Neutrophil (primary cell): Measurements from ENCODE around the gene ZBP1.

Source experiments
- H3K27ac ChIP-seq: fragments of 200-600 bp; sonication (generic); 2 replicates; pipeline ENCODE4 v1.5.1; 2016; ENCODE audit warnings: mild to moderate bottlenecking, moderate library complexity
- H3K27me3 ChIP-seq: fragments of 200-600 bp; sonication (generic); 2 replicates; pipeline ENCODE4 v1.6.0; 2016; ENCODE audit warnings: mild to moderate bottlenecking
- H3K36me3 ChIP-seq: fragments of 200-600 bp; sonication (generic); 2 replicates; pipeline ENCODE4 v1.5.1; 2017
- H3K4me1 ChIP-seq, 2 experiments: fragments of 200-600 bp in 1 of 2; sonication (generic) in 1 of 2; 1 replicate in 1 of 2; 2 replicates in 1 of 2; pipeline versions ENCODE4 v1.5.1 to v1.6.1; 2013 to 2016; ENCODE audit warnings: low read depth in 1 of 2, low read length in 1 of 2, mild to moderate bottlenecking in 1 of 2, moderate library complexity in 1 of 2; ENCODE audit not compliant: control insufficient read depth in 1 of 2, insufficient read depth in 1 of 2
- H3K4me3 ChIP-seq, 2 experiments: fragments of 200-600 bp in 1 of 2; sonication (generic) in 1 of 2; 1 replicate in 1 of 2; 2 replicates in 1 of 2; pipeline ENCODE4 v1.5.1; 2013 to 2016; ENCODE audit warnings: low read depth in 1 of 2, low read length in 1 of 2, mild to moderate bottlenecking in 1 of 2, moderate library complexity in 1 of 2
- H3K9me3 ChIP-seq: fragments of 200-600 bp; sonication (generic); 2 replicates; pipeline ENCODE4 v1.5.1; 2016
- TF ChIP-seq, protein P1 (sequence below): fragments of 200-600 bp; sonication (generic); IDR thresholded peaks from 2 replicates; pipeline ENCODE4 v1.5.1; 2016; ENCODE audit warnings: antibody characterized with exemption

Gene ZBP1

DNA sequence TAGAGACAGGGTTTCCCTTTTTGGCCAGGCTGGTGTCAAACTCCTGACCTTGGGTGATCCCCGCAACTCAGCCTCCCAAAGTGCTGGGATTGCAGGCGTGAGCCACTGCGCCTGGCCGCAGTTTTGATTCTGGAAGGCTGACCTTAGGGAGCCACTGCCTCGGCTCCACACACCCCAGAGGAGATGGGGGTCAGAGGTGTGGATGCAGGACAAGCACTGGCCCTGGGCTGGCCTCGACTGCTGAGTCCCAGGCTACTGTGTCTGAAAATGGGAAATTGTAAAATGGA, 1.5 kb downstream of the ZBP1 start:
- TF ChIP-seq, protein P1, sequence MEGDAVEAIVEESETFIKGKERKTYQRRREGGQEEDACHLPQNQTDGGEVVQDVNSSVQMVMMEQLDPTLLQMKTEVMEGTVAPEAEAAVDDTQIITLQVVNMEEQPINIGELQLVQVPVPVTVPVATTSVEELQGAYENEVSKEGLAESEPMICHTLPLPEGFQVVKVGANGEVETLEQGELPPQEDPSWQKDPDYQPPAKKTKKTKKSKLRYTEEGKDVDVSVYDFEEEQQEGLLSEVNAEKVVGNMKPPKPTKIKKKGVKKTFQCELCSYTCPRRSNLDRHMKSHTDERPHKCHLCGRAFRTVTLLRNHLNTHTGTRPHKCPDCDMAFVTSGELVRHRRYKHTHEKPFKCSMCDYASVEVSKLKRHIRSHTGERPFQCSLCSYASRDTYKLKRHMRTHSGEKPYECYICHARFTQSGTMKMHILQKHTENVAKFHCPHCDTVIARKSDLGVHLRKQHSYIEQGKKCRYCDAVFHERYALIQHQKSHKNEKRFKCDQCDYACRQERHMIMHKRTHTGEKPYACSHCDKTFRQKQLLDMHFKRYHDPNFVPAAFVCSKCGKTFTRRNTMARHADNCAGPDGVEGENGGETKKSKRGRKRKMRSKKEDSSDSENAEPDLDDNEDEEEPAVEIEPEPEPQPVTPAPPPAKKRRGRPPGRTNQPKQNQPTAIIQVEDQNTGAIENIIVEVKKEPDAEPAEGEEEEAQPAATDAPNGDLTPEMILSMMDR = no peak
- H3K4me3 ChIP-seq = peak overlapping the region; percentile 65 to 71
- no peaks in the 10 kb centered on the region for H3K9me3 ChIP-seq
- peaks cover 7% of the 10 kb centered on the region for H3K27me3 ChIP-seq
- H3K4me1 ChIP-seq = peaks cover 44 to 52% of the 10 kb centered on the region in 2 experiments
- peaks cover 38% of the 10 kb centered on the region for H3K36me3 ChIP-seq
- H3K27ac ChIP-seq = peak overlapping the region; percentile 95

DNA sequence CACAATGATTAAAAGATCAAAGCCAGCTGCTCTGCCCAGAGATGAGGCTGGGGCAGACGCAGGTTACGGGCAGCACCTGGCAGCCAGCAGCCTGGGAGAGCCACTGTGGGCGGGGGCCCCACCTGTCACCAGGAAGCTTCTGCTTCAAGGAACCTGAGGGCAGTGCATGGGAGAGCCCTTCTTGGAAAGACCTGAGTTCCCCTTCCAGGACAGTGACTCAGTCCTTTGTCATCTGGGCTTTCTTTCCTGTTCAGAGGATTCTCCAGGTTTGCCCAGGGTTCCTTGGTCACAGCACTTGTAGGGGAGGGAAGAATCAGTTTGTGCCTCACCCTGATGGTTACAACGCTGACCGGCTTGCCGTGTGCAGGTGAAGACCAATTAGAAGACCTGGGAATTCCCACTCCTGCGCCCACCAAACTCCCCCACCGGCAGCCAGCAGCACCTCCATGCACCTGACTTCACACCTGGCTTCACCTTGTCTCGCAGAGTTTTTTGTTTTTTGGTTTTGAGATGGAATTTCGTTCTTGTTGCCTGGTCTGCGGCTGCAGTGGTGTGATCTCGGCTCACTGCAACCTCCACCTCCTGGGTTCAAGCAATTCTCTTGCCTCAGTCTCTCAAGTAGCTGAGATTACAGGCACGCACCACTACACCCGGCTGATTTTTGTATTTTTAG, 2.0 kb downstream of the ZBP1 start:
- H3K4me3 ChIP-seq = peak overlapping the region; percentile 65 to 71
- no peaks in the 10 kb centered on the region for H3K9me3 ChIP-seq
- H3K27ac ChIP-seq = peak overlapping the region; percentile 95
- TF ChIP-seq, protein P1 = no peak
- H3K4me1 ChIP-seq = peaks cover 44 to 52% of the 10 kb centered on the region in 2 experiments
- peaks cover 7% of the 10 kb centered on the region for H3K27me3 ChIP-seq
- peaks cover 43% of the 10 kb centered on the region for H3K36me3 ChIP-seq

DNA sequence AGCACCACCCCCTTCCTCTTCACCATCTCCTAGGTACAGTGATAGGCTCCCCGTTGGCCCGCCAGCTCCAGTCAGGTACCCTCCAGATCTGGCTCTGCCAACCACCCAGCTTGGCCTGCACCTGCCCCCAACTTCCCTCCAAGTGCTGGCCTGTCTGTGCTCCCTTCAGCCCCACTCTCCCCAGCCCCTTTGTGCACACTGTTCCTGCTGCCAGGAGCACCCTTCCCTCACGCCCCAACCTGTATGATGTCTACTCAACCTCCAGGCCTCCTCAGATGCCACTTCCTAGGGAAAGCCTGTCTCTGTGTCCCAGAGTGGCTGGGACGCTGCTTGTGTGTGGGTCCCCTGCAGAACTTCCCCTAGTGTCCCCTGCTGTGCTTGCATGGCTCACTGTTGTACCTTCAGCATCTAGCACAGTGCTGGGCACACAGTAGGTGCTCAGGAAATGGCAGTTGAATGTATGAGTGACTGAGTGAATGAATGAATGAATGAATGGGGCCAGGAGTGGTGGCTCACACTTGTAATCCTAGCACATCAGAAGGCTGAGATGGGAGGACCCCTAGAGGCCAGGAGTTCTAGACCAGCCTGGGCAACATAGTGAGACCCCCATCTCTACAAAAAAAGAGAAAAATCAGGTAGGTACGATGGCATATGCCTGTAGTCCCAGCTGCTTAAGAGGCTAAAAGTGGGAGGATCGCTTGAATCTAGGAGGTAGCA, 3.0 kb downstream of the ZBP1 start:
- Histone ChIP-seq H3K36me3 (peaks cover 53% of the 10 kb centered on the region), H3K27me3 (peaks cover 7% of the 10 kb centered on the region), H3K4me3 (peak overlapping the region in 1 of 2 experiments; percentile 71), H3K4me1 (peaks cover 44 to 47% of the 10 kb centered on the region in 2 experiments), H3K27ac (peak overlapping the region; percentile 95), H3K9me3 (no peaks in the 10 kb centered on the region)
- TF ChIP-seq, protein P1 = no peak

DNA sequence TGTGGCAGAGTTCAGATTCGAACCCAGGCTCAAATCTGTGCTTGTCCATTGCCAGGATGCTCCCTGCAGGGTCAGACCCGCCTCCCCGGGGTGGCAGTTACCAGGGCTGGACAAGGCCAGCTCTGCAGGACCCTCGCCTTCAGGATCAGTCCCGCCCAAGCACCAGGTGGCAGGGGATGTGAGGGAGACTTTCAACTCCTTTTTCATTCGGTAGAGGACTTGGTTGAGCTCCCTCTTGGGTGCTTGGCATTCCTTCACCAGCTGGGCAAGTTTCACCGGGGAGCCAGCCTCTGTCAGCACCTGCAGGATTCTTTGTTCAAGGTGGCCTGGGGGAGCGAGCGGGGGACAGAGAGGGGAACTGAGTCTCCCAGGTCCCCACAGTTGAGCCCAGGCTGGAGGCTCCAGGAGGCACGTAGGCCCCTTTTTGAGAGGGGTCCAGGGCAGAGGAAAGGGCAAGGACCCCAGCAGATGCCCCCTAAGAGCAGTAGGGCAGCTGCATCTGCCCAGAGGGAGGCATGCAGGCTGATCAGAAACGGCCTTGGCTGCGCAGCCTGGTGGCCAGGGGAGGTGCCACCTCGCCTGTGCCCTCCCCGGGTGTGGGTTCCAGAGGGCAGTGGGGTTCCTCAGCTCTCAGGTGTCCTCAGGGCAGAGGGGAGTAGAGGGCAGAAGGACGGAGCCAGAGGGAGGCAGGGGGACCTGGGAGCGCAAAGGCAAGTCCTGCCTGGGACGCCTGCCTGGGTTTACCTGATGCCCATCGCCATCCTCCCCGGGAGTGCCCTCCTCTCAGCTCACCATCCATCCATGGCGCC, 3.9 kb downstream of the ZBP1 start:
- Histone ChIP-seq H3K4me1 (peaks cover 39 to 41% of the 10 kb centered on the region in 2 experiments), H3K27me3 (peaks cover 7% of the 10 kb centered on the region), H3K9me3 (no peaks in the 10 kb centered on the region), H3K4me3 (no peak overlapping the region), H3K36me3 (peaks cover 62% of the 10 kb centered on the region), H3K27ac (no peak overlapping the region)
- TF ChIP-seq, protein P1 = no peak

DNA sequence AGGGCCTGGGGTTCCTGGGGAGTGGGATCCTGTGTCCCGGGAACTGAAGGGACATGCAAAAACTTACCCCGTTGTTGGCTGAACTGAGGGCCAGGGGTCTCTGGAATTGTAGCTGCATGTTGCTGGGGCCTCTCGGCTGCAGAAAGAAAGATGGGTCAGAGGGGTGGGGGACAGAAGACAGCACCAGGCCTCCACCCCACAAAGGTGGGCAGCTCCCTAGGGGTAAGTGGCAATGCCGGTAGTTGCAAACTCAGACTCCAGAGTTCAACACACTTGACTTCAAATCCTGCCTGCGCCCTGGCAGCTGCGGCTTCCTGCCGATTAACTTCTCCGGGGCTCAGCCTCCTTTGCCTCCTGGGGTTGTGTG, 4.8 kb downstream of the ZBP1 start:
- TF ChIP-seq, protein P1 = no peak
- Histone ChIP-seq H3K4me3 (no peak overlapping the region), H3K9me3 (no peaks in the 10 kb centered on the region), H3K27me3 (peaks cover 7% of the 10 kb centered on the region), H3K4me1 (peaks cover 30 to 32% of the 10 kb centered on the region in 2 experiments), H3K27ac (no peak overlapping the region), H3K36me3 (peaks cover 71% of the 10 kb centered on the region)
